Astrocyte (in vitro differentiated cells and primary cell): ENCODE measurements around the gene RAD54L2. TPM values are rescaled to one million over a fixed set of nuclear protein-coding genes. Genes with fewer than 3 reads are reported as not detected.
A peak's percentile ranks its signal among the peaks of the same experiment; 100 is the strongest.
"Not testable (repeated sequence)": the region's sequence is repeated elsewhere in the genome, so short reads cannot be mapped to it uniquely, and the experiment has no call there.

Source experiments
- DNase-seq: peaks from one replicate; pipeline ENCODE4 v3.0.0-alpha.2; 2010; ENCODE audit warnings: low read depth
- FAIRE-seq: peaks from 2 replicates; lab custom pipeline; 2011; peaks lifted over from hg19 to GRCh38; lab: Jason Lieb, UNC
- H2AFZ ChIP-seq: 2 replicates; pipeline ENCODE4 v1.6.0; 2012; ENCODE audit warnings: low read depth, low read length, inconsistent platforms
- H3K27ac ChIP-seq: 2 replicates; pipeline ENCODE4 v1.5.1; 2011; ENCODE audit warnings: low read depth, low read length, inconsistent platforms
- H3K27me3 ChIP-seq: 2 replicates; pipeline ENCODE4 v1.6.0; 2011; ENCODE audit warnings: low read length, inconsistent platforms; ENCODE audit not compliant: insufficient read depth
- H3K36me3 ChIP-seq: 2 replicates; pipeline ENCODE4 v1.5.1; 2011; ENCODE audit warnings: low read length, inconsistent platforms; ENCODE audit not compliant: insufficient read depth
- H3K4me1 ChIP-seq: 2 replicates; pipeline ENCODE4 v1.5.1; 2011; ENCODE audit warnings: low read length, inconsistent platforms; ENCODE audit not compliant: insufficient read depth
- H3K4me2 ChIP-seq: 2 replicates; pipeline ENCODE4 v1.6.0; 2012; ENCODE audit warnings: low read length, inconsistent platforms
- H3K4me3 ChIP-seq: 2 replicates; pipeline ENCODE4 v1.5.1; 2011; ENCODE audit warnings: low read depth, mild to moderate bottlenecking, low read length, inconsistent platforms; ENCODE audit not compliant: insufficient read depth
- H3K79me2 ChIP-seq: 2 replicates; pipeline ENCODE4 v1.6.0; 2012; ENCODE audit warnings: mild to moderate bottlenecking, low read length, inconsistent platforms; ENCODE audit not compliant: insufficient read depth
- H3K9ac ChIP-seq: 2 replicates; pipeline ENCODE4 v1.6.0; 2012; ENCODE audit warnings: mild to moderate bottlenecking, low read length, inconsistent platforms
- H3K9me3 ChIP-seq: 2 replicates; pipeline ENCODE4 v1.5.1; 2012; ENCODE audit warnings: low read depth, mild to moderate bottlenecking, low read length, inconsistent platforms; ENCODE audit not compliant: insufficient read depth
- H4K20me1 ChIP-seq: 2 replicates; pipeline ENCODE4 v1.6.0; 2012; ENCODE audit warnings: low read length, inconsistent platforms; ENCODE audit not compliant: insufficient read depth
- H3K27ac Mint-ChIP-seq: one replicate; pipeline ENCODE4 v1.8.0; 2021; ENCODE audit warnings: mild to moderate bottlenecking, mixed read lengths; ENCODE audit not compliant: unreplicated experiment
- H3K27me3 Mint-ChIP-seq: one replicate; pipeline ENCODE4 v1.8.0; 2021; ENCODE audit warnings: low read depth, mixed read lengths; ENCODE audit not compliant: unreplicated experiment
- H3K36me3 Mint-ChIP-seq: one replicate; pipeline ENCODE4 v1.8.0; 2021; ENCODE audit warnings: low read depth, mixed read lengths; ENCODE audit not compliant: unreplicated experiment
- H3K4me1 Mint-ChIP-seq: one replicate; pipeline ENCODE4 v1.8.0; 2021; ENCODE audit warnings: low read depth, mixed read lengths; ENCODE audit not compliant: unreplicated experiment
- H3K4me3 Mint-ChIP-seq: one replicate; pipeline ENCODE4 v1.8.0; 2021; ENCODE audit warnings: mild to moderate bottlenecking, moderate library complexity, mixed read lengths; ENCODE audit not compliant: unreplicated experiment
- H3K9me3 Mint-ChIP-seq: one replicate; pipeline ENCODE4 v1.8.0; 2021; ENCODE audit warnings: mild to moderate bottlenecking, mixed read lengths; ENCODE audit not compliant: unreplicated experiment
- EZH2 ChIP-seq: IDR thresholded peaks from 2 replicates; pipeline ENCODE4 v1.6.1; 2012; ENCODE audit warnings: mild to moderate bottlenecking, low read length, inconsistent platforms; ENCODE audit not compliant: insufficient read depth
- total RNA-seq: library from RNA; stranded (reverse); gene quantifications from 2 replicates; pipeline ENCODE4 v1.2.1, GENCODE V29; 2021
- TF ChIP-seq, protein P1 (sequence below): IDR thresholded peaks from 2 replicates; pipeline ENCODE4 v1.5.1; 2011; ENCODE audit warnings: low read depth, mild to moderate bottlenecking, inconsistent platforms, low read length, moderate library complexity; ENCODE audit not compliant: insufficient read depth

The RAD54L2 gene
- total RNA-seq, 1 donor from 2014 or later = 29.2 TPM

DNA sequence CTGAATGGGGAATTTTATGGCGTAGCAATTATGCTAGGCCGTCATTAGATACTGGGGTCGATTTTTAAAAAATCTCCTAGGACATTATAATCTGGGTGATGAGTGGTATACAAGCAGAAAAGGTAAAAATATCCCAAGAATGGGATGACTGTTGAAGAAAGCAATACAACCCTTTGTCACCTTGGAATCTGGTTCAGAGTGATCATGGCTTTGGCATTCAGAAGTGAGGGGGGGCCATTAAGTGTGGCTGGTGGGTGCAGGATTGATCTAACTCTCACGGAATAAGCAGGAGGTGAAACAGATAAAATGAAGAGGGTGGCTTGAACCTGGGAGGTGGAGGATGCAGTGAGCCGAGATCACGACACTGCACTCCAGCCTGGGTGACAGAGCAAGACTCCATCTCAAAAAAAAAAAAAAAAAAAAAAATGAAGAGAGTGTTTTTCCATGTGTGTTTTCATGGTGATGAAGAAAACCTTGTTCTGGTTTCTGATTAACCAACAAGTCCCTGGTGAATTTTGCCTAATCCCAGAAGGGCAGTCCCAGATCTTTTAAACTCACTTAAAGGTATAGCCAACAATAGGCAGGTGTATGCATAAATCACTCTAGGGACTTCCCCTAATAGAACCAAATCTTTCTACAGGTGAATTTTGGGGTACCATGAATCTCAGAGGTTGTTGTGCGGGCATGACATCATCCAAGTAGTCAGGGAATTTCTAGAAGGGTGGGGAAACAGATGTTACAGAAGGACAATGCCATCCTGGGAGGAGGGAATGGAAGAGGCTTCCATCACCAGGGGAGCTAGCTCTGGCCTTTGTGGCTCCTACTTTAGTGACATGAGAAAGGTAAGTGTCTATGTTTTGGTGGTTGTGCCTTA lies 3.1 kb upstream of the RAD54L2 start:
- TF ChIP-seq, protein P1, sequence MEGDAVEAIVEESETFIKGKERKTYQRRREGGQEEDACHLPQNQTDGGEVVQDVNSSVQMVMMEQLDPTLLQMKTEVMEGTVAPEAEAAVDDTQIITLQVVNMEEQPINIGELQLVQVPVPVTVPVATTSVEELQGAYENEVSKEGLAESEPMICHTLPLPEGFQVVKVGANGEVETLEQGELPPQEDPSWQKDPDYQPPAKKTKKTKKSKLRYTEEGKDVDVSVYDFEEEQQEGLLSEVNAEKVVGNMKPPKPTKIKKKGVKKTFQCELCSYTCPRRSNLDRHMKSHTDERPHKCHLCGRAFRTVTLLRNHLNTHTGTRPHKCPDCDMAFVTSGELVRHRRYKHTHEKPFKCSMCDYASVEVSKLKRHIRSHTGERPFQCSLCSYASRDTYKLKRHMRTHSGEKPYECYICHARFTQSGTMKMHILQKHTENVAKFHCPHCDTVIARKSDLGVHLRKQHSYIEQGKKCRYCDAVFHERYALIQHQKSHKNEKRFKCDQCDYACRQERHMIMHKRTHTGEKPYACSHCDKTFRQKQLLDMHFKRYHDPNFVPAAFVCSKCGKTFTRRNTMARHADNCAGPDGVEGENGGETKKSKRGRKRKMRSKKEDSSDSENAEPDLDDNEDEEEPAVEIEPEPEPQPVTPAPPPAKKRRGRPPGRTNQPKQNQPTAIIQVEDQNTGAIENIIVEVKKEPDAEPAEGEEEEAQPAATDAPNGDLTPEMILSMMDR = no peak
- no peak for TF ChIP-seq EZH2
- Mint-ChIP-seq H3K4me3 (peak overlapping the region; percentile 28), H3K9me3 (no peaks in the 10 kb centered on the region), H3K36me3 (no peaks in the 10 kb centered on the region), H3K27ac (peak overlapping the region; percentile 71), H3K4me1 (peaks cover 16% of the 10 kb centered on the region), H3K27me3 (peaks cover 6% of the 10 kb centered on the region)
- no peaks in the 10 kb centered on the region for H3K9me3 ChIP-seq
- H3K36me3 ChIP-seq = no peaks in the 10 kb centered on the region
- peaks cover 11% of the 10 kb centered on the region for H3K79me2 ChIP-seq
- H4K20me1 ChIP-seq = peaks cover 11% of the 10 kb centered on the region
- no peak overlapping the region for H2AFZ ChIP-seq
- DNase-seq (no peak), FAIRE-seq (no peak)
- no peak overlapping the region for H3K9ac ChIP-seq
- no peak overlapping the region for H3K27ac ChIP-seq
- no peaks in the 10 kb centered on the region for H3K27me3 ChIP-seq
- no peak overlapping the region for H3K4me3 ChIP-seq
- H3K4me2 ChIP-seq = no peak overlapping the region
- peaks cover 15% of the 10 kb centered on the region for H3K4me1 ChIP-seq

DNA sequence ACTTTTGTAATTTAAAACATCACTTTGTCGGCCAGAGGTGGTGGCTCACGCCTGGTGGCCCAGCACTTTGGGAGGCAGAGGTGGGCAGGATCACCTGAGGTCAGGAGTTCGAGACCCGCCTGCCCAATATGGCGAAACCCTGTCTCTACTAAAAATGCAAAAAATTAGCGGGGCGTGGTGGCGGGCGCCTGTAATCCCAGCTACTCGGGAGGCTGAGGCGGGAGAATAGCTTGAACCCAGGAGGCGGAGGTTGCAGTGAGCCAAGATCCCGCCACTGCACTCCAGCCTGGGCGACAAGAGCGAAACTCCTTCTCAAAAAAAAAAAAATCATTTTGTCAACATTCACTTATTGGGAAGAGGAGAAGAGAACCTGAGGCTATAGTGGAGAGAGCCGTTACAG lies 888 bp upstream of the RAD54L2 start:
- H3K27me3 Mint-ChIP-seq, H3K36me3 ChIP-seq, H3K36me3 Mint-ChIP-seq, H3K27me3 ChIP-seq, DNase-seq, H3K27ac ChIP-seq, FAIRE-seq, H3K9me3 Mint-ChIP-seq, H3K9me3 ChIP-seq: not testable (repeated sequence)
- Histone ChIP-seq H3K4me2 (peak overlapping the region; percentile 99), H3K4me1 (peaks cover 17% of the 10 kb centered on the region), H4K20me1 (peaks cover 30% of the 10 kb centered on the region), H2AFZ (peak overlapping the region; percentile 100), H3K79me2 (peaks cover 33% of the 10 kb centered on the region), H3K4me3 (peak overlapping the region; percentile 98), H3K9ac (peak overlapping the region; percentile 96)
- Mint-ChIP-seq H3K4me1 (peaks cover 26% of the 10 kb centered on the region), H3K4me3 (peak overlapping the region; percentile 86), H3K27ac (peak overlapping the region; percentile 95)

DNA sequence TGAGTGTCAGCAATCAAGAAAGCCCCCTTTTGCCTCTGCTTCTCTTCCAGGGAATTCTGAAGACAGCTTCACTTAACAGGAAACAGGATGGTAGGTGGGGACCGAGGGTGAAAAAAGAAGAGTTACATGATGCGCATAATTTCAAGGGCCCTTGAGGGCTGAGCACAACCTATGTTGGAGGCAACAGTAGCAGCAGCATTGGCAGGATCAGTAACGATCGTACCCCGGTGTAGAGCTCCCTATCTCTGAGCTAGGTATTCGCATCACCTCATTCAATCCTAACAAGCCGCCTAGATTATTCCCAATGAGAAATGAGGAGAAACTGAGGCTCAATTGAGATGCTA lies 432 bp upstream of the RAD54L2 start:
- Histone ChIP-seq H3K4me1 (peaks cover 17% of the 10 kb centered on the region), H3K79me2 (peaks cover 38% of the 10 kb centered on the region), H3K4me2 (peak overlapping the region; percentile 99), H2AFZ (peak overlapping the region; percentile 100), H3K9ac (peak overlapping the region; percentile 96), H3K9me3 (no peaks in the 10 kb centered on the region), H3K36me3 (peaks cover 3% of the 10 kb centered on the region), H3K27ac (peak overlapping the region; percentile 91), H3K27me3 (no peaks in the 10 kb centered on the region), H4K20me1 (peaks cover 35% of the 10 kb centered on the region), H3K4me3 (peak overlapping the region; percentile 98)
- TF ChIP-seq, protein P1 = no peak
- TF ChIP-seq EZH2 = no peak
- H3K36me3 Mint-ChIP-seq = no peaks in the 10 kb centered on the region
- DNase-seq (peak; percentile 8), FAIRE-seq (no peak)
- H3K4me3 Mint-ChIP-seq = peak overlapping the region; percentile 86
- H3K27ac Mint-ChIP-seq = peak overlapping the region; percentile 95
- peaks cover 2% of the 10 kb centered on the region for H3K27me3 Mint-ChIP-seq
- H3K4me1 Mint-ChIP-seq = peaks cover 26% of the 10 kb centered on the region
- H3K9me3 Mint-ChIP-seq = no peaks in the 10 kb centered on the region
